Measurements from ENCODE around the gene APOBEC3F. TPM values are rescaled to one million over a fixed set of nuclear protein-coding genes. Genes with fewer than 3 reads are reported as not detected.

Gene APOBEC3F
- polyA plus RNA-seq, 1 of the 3 experiments (the other 2 are of a cell fraction): 3.8 TPM

DNA sequence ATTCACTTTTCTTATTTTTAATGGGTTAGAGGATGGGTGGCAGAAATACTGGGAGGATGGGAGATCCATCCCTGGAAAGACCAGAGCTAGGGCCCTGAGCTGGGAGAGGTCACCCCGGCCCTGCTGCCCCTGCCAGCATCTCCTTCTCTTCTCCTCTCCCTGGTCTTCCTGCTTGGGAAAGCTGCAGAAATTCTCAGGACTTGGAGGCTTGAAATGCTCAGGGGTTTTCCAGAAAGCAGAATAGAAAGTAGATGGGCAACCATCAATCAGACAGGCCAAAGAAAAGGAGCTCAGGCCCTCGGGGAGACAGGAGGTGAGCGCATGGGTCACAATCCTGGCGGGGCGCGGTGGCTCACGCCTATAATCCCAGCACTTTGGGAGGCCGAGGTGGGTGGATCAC, 57.9 kb downstream of the APOBEC3F start:
- H3K27ac ChIP-seq (ENCODE audit: low read depth in 2 of 2, low read length in 1 of 2): no peak overlapping the region
- TF ChIP-seq NFIC (IDR thresholded peaks at IDR 0.05; ENCODE audit: borderline replicate concordance) (no peak), SIN3A (IDR thresholded peaks at IDR 0.05; ENCODE audit: borderline replicate concordance, low read depth, low read length) (no peak), TCF12 (IDR thresholded peaks at IDR 0.05) (no peak), EP300 (IDR thresholded peaks at IDR 0.05; ENCODE audit: borderline replicate concordance in 1 of 2, low read depth in 1 of 2, low read length in 1 of 2) (no peak), FOSL2 (IDR thresholded peaks at IDR 0.05; ENCODE audit: borderline replicate concordance, low read depth) (no peak), EZH2phosphoT487 (IDR thresholded peaks at IDR 0.05; ENCODE audit: borderline replicate concordance, low read depth) (no peak), RCOR1 (IDR thresholded peaks at IDR 0.05; ENCODE audit: low read length) (no peak), ELF1 (IDR thresholded peaks at IDR 0.05) (no peak), CHD2 (IDR thresholded peaks at IDR 0.05; ENCODE audit: low read length, partially characterized antibody) (no peak), RFX5 (IDR thresholded peaks at IDR 0.05; ENCODE audit: low read length) (no peak), GABPA (IDR thresholded peaks at IDR 0.05; ENCODE audit: low read depth) (no peak), RXRA (IDR thresholded peaks at IDR 0.05; ENCODE audit: borderline replicate concordance, low read depth) (no peak)
- TF ChIP-seq, protein P1, sequence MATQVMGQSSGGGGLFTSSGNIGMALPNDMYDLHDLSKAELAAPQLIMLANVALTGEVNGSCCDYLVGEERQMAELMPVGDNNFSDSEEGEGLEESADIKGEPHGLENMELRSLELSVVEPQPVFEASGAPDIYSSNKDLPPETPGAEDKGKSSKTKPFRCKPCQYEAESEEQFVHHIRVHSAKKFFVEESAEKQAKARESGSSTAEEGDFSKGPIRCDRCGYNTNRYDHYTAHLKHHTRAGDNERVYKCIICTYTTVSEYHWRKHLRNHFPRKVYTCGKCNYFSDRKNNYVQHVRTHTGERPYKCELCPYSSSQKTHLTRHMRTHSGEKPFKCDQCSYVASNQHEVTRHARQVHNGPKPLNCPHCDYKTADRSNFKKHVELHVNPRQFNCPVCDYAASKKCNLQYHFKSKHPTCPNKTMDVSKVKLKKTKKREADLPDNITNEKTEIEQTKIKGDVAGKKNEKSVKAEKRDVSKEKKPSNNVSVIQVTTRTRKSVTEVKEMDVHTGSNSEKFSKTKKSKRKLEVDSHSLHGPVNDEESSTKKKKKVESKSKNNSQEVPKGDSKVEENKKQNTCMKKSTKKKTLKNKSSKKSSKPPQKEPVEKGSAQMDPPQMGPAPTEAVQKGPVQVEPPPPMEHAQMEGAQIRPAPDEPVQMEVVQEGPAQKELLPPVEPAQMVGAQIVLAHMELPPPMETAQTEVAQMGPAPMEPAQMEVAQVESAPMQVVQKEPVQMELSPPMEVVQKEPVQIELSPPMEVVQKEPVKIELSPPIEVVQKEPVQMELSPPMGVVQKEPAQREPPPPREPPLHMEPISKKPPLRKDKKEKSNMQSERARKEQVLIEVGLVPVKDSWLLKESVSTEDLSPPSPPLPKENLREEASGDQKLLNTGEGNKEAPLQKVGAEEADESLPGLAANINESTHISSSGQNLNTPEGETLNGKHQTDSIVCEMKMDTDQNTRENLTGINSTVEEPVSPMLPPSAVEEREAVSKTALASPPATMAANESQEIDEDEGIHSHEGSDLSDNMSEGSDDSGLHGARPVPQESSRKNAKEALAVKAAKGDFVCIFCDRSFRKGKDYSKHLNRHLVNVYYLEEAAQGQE (IDR thresholded peaks at IDR 0.05; ENCODE audit: low read depth, low read length): no peak
- TF ChIP-seq, protein P2, sequence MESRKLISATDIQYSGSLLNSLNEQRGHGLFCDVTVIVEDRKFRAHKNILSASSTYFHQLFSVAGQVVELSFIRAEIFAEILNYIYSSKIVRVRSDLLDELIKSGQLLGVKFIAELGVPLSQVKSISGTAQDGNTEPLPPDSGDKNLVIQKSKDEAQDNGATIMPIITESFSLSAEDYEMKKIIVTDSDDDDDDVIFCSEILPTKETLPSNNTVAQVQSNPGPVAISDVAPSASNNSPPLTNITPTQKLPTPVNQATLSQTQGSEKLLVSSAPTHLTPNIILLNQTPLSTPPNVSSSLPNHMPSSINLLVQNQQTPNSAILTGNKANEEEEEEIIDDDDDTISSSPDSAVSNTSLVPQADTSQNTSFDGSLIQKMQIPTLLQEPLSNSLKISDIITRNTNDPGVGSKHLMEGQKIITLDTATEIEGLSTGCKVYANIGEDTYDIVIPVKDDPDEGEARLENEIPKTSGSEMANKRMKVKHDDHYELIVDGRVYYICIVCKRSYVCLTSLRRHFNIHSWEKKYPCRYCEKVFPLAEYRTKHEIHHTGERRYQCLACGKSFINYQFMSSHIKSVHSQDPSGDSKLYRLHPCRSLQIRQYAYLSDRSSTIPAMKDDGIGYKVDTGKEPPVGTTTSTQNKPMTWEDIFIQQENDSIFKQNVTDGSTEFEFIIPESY (IDR thresholded peaks at IDR 0.05; ENCODE audit: borderline replicate concordance, low read depth): no peak
- TF ChIP-seq, protein P3, sequence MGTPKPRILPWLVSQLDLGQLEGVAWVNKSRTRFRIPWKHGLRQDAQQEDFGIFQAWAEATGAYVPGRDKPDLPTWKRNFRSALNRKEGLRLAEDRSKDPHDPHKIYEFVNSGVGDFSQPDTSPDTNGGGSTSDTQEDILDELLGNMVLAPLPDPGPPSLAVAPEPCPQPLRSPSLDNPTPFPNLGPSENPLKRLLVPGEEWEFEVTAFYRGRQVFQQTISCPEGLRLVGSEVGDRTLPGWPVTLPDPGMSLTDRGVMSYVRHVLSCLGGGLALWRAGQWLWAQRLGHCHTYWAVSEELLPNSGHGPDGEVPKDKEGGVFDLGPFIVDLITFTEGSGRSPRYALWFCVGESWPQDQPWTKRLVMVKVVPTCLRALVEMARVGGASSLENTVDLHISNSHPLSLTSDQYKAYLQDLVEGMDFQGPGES (IDR thresholded peaks at IDR 0.05; ENCODE audit: low read depth, low read length): no peak
- TF ChIP-seq, protein P4, sequence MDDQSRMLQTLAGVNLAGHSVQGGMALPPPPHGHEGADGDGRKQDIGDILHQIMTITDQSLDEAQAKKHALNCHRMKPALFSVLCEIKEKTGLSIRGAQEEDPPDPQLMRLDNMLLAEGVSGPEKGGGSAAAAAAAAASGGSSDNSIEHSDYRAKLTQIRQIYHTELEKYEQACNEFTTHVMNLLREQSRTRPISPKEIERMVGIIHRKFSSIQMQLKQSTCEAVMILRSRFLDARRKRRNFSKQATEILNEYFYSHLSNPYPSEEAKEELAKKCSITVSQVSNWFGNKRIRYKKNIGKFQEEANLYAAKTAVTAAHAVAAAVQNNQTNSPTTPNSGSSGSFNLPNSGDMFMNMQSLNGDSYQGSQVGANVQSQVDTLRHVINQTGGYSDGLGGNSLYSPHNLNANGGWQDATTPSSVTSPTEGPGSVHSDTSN (IDR thresholded peaks at IDR 0.05): no peak
- TF ChIP-seq, protein P5, sequence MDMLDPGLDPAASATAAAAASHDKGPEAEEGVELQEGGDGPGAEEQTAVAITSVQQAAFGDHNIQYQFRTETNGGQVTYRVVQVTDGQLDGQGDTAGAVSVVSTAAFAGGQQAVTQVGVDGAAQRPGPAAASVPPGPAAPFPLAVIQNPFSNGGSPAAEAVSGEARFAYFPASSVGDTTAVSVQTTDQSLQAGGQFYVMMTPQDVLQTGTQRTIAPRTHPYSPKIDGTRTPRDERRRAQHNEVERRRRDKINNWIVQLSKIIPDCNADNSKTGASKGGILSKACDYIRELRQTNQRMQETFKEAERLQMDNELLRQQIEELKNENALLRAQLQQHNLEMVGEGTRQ (IDR thresholded peaks at IDR 0.05; ENCODE audit: borderline replicate concordance, low read depth, low read length): no peak
- TF ChIP-seq, protein P6, sequence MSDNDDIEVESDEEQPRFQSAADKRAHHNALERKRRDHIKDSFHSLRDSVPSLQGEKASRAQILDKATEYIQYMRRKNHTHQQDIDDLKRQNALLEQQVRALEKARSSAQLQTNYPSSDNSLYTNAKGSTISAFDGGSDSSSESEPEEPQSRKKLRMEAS (IDR thresholded peaks at IDR 0.05; ENCODE audit: low read depth): no peak
- no peaks in the 10 kb centered on the region for H4K20me1 ChIP-seq (ENCODE audit: insufficient read depth)
- no peak for DNase-seq
- 95% methylated on average over 6 of the region's 8 CpGs for WGBS (ENCODE audit: low lambda C conversion rate)
- H3K4me3 ChIP-seq (ENCODE audit: low read depth in 2 of 2, low read length in 1 of 2): no peak overlapping the region
- H3K27me3 ChIP-seq (ENCODE audit: insufficient read depth): no peaks in the 10 kb centered on the region
- ChIA-PET CTCF (interaction anchor here (0.7 kb wide), 1 partner anchor 888 kb away, joined by 3 read pairs; no protein-coding TSS in a partner anchor), POLR2A (no interaction called here)
- no peaks in the 10 kb centered on the region for H3K9me2 ChIP-seq
- no peak overlapping the region for H3K4me2 ChIP-seq
- H3K9ac ChIP-seq: no peak overlapping the region
- no peaks in the 10 kb centered on the region for H3K9me3 ChIP-seq
- no peak overlapping the region for H2AFZ ChIP-seq (ENCODE audit: low read depth)
- H3K4me1 ChIP-seq (ENCODE audit: control insufficient read depth in 1 of 2, insufficient read depth in 2 of 2, low read depth in 1 of 2, low read length in 1 of 2): no peaks in the 10 kb centered on the region; a peak in 1 of 4 replicates
- no peaks in the 10 kb centered on the region for H3K79me2 ChIP-seq (ENCODE audit: insufficient read depth)
- no peaks in the 10 kb centered on the region for H3F3A ChIP-seq (replicated peaks; ENCODE audit: insufficient read depth)
- H3K36me3 ChIP-seq (replicated peaks in 1 of 2; ENCODE audit: control insufficient read depth in 1 of 2, insufficient read depth in 2 of 2, low read length in 1 of 2): no peaks in the 10 kb centered on the region
